ENCODE data around the gene PHF2.
"Not testable (repeated sequence)": the region's sequence is repeated elsewhere in the genome, so short reads cannot be mapped to it uniquely, and the experiment has no call there.

The PHF2 gene

DNA sequence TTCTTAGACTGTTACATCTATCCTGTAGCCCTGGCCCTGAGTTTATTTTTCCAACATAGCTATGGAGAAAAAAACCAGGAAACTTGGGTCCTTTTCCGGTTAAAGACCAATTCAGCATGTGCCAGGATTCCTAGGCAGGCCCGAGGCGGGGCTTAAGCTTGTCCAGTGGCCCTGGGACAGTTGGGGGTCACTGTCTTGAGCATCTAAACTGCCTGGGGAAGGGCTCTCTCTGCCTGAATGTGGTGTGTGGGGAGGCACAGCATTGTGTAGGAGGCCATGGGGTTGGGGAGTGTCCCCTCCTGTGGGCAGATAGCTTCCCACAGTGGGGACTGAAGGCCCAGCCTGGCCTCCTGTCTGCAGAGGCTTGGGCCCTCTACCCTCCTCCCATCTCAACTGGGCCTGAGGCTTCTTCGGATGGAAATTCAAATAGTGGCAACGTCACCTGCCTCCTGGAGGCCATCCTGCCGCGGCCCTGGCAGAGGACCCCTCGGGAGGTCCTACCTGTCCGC lies 88.8 kb downstream of the PHF2 start:
- WGBS (ENCODE audit: extremely low coverage, insufficient coverage, insufficient read length) = no CpG with 5 or more reads among the region's 9 CpGs

DNA sequence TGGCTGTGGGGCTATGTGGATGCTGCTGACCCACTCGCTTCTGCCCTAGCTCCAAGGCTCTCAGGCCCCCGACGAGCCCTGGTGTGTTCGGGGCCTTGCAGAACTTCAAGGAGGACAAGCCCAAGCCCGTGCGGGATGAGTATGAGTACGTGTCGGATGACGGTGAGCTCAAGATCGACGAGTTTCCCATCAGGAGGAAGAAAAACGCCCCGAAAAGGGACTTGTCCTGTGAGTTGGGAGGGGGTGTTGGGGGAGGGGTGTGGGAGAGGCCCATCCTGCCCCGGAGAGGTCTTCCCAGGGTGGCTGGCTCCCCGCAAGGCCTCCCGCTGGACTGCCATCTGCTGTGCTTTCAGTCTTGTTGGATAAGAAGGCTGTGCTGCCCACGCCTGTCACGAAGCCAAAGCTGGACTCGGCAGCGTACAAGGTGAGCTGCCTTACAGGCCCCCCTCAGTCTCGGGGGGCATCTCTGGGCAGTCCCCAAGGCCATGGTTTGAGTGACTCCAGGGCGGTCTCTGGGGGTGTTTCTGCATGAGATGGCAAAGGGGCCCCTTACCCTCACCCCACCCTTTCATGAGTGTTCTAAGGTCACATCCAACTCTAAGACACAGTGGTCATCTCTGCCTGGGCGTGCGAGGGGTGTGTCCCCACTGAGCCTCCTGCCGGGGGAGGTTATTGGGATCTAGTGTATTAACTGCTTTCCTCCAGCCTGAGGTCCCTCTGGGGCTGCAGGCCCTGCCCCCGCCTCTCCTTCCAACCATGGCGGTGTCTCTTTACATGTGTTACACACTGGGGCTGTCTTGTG lies 89.5 kb downstream of the PHF2 start:
- Histone ChIP-seq H3K9me3 (ENCODE audit: insufficient read depth, low read depth, low read length) (peaks cover 3% of the 10 kb centered on the region), H2AK5ac (ENCODE audit: low read length) (no peak overlapping the region), H3K4me1 (ENCODE audit: control insufficient read depth in 1 of 2, insufficient read depth in 2 of 2, low read length in 2 of 2) (no peaks in the 10 kb centered on the region), H3K9ac (ENCODE audit: low read length) (no peak overlapping the region), H4K12ac (ENCODE audit: low read depth, low read length) (no peak overlapping the region), H3K4ac (ENCODE audit: low read depth, low read length) (no peak overlapping the region), H3K18ac (ENCODE audit: low read length) (no peak overlapping the region), H3K27ac (ENCODE audit: low read depth, low read length) (no peak overlapping the region), H3K4me2 (ENCODE audit: low read length) (no peak overlapping the region), H3K14ac (ENCODE audit: low read length) (no peak overlapping the region), H2BK12ac (ENCODE audit: low read length) (no peak overlapping the region), H3K79me1 (ENCODE audit: low read length) (no peaks in the 10 kb centered on the region), H2BK120ac (ENCODE audit: insufficient read depth, low read length, poor library complexity) (no peak overlapping the region), H3K36me3 (ENCODE audit: control insufficient read depth in 1 of 2, insufficient read depth in 2 of 2, low read length in 2 of 2) (peaks cover 12 to 33% of the 10 kb centered on the region in 2 experiments), H4K91ac (ENCODE audit: low read depth, low read length) (no peak overlapping the region), H3K4me3 (ENCODE audit: low read depth, low read length) (no peak overlapping the region), H2BK5ac (ENCODE audit: low read depth, low read length, poor library complexity) (no peak overlapping the region), H3K79me2 (ENCODE audit: control insufficient read depth, insufficient read depth, low read length, poor library complexity) (no peaks in the 10 kb centered on the region), H3K27me3 (ENCODE audit: insufficient read depth, low read length) (no peaks in the 10 kb centered on the region), H2AFZ (ENCODE audit: insufficient read depth, low read length, poor library complexity) (no peak overlapping the region), H4K8ac (ENCODE audit: low read depth, low read length) (no peak overlapping the region), H3K23ac (ENCODE audit: low read length) (no peak overlapping the region)
- DNase-seq = no peak
- no CpG with 5 or more reads among the region's 27 CpGs for WGBS (ENCODE audit: extremely low coverage, insufficient coverage, insufficient read length)

More for the DNA sequence above, 88.8 kb downstream of the PHF2 start:
- Histone ChIP-seq H3K27ac (ENCODE audit: low read depth, low read length) (no peak overlapping the region), H4K91ac (ENCODE audit: low read depth, low read length) (no peak overlapping the region), H4K12ac (ENCODE audit: low read depth, low read length) (no peak overlapping the region), H3K4ac (ENCODE audit: low read depth, low read length) (no peak overlapping the region), H3K4me1 (ENCODE audit: control insufficient read depth in 1 of 2, insufficient read depth in 2 of 2, low read length in 2 of 2) (no peaks in the 10 kb centered on the region), H3K27me3 (ENCODE audit: insufficient read depth, low read length) (no peaks in the 10 kb centered on the region), H3K79me2 (ENCODE audit: control insufficient read depth, insufficient read depth, low read length, poor library complexity) (no peaks in the 10 kb centered on the region), H2AFZ (ENCODE audit: insufficient read depth, low read length, poor library complexity) (no peak overlapping the region), H3K9ac (ENCODE audit: low read length) (no peak overlapping the region), H3K18ac (ENCODE audit: low read length) (no peak overlapping the region), H3K14ac (ENCODE audit: low read length) (no peak overlapping the region), H4K8ac (ENCODE audit: low read depth, low read length) (no peak overlapping the region), H2BK5ac (ENCODE audit: low read depth, low read length, poor library complexity) (no peak overlapping the region), H3K23ac (ENCODE audit: low read length) (no peak overlapping the region), H3K4me2 (ENCODE audit: low read length) (no peak overlapping the region), H2BK120ac (ENCODE audit: insufficient read depth, low read length, poor library complexity) (no peak overlapping the region), H3K9me3 (ENCODE audit: insufficient read depth, low read depth, low read length) (no peaks in the 10 kb centered on the region), H3K79me1 (ENCODE audit: low read length) (no peaks in the 10 kb centered on the region), H2BK12ac (ENCODE audit: low read length) (no peak overlapping the region), H3K36me3 (ENCODE audit: control insufficient read depth in 1 of 2, insufficient read depth in 2 of 2, low read length in 2 of 2) (peaks cover 12 to 36% of the 10 kb centered on the region in 2 experiments), H3K4me3 (ENCODE audit: low read depth, low read length) (no peak overlapping the region), H2AK5ac (ENCODE audit: low read length) (no peak overlapping the region)
- DNase-seq = no peak

GRCh38 chr9:93666439-93666784 lies 90.0 kb downstream of the PHF2 start:
- not testable (repeated sequence) for H2BK5ac ChIP-seq (ENCODE audit: low read depth, low read length, poor library complexity); H3K4me3 ChIP-seq (ENCODE audit: low read depth, low read length); H3K79me2 ChIP-seq (ENCODE audit: control insufficient read depth, insufficient read depth, low read length, poor library complexity); H2BK12ac ChIP-seq (ENCODE audit: low read length); H3K23ac ChIP-seq (ENCODE audit: low read length); H3K79me1 ChIP-seq (ENCODE audit: low read length); H3K4ac ChIP-seq (ENCODE audit: low read depth, low read length); H3K14ac ChIP-seq (ENCODE audit: low read length); H3K27me3 ChIP-seq (ENCODE audit: insufficient read depth, low read length); H3K18ac ChIP-seq (ENCODE audit: low read length); H3K9me3 ChIP-seq (ENCODE audit: insufficient read depth, low read depth, low read length); H2AK5ac ChIP-seq (ENCODE audit: low read length); DNase-seq; H2AFZ ChIP-seq (ENCODE audit: insufficient read depth, low read length, poor library complexity); H3K27ac ChIP-seq (ENCODE audit: low read depth, low read length); H3K4me2 ChIP-seq (ENCODE audit: low read length); H2BK120ac ChIP-seq (ENCODE audit: insufficient read depth, low read length, poor library complexity); H3K4me1 ChIP-seq (ENCODE audit: control insufficient read depth in 1 of 2, insufficient read depth in 2 of 2, low read length in 2 of 2); H4K12ac ChIP-seq (ENCODE audit: low read depth, low read length); H4K8ac ChIP-seq (ENCODE audit: low read depth, low read length); H4K91ac ChIP-seq (ENCODE audit: low read depth, low read length); H3K9ac ChIP-seq (ENCODE audit: low read length)
- no CpG with 5 or more reads among the region's 6 CpGs for WGBS (ENCODE audit: extremely low coverage, insufficient coverage, insufficient read length)
- H3K36me3 ChIP-seq (ENCODE audit: control insufficient read depth in 1 of 2, insufficient read depth in 2 of 2, low read length in 2 of 2) = peaks cover 12 to 33% of the 10 kb centered on the region in 2 experiments

DNA sequence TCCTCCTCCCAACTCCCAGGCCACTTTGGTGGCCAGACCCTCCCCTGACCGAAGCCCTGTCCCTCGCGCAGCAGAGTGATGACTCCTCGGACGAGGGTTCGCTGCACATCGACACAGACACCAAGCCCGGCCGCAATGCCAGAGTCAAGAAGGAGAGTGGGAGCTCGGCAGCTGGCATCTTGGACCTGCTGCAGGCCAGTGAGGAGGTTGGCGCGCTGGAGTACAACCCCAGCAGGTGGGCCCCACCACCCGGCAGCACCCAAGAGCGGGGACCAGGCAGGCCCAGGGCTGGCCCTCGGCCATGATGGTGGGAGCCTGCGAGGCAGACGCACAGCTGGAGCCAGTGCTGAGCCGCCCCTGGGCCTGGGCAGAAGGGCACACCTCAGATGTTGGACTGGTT lies 90.6 kb downstream of the PHF2 start:
- Histone ChIP-seq H3K18ac (ENCODE audit: low read length) (no peak overlapping the region), H3K36me3 (ENCODE audit: control insufficient read depth in 1 of 2, insufficient read depth in 2 of 2, low read length in 2 of 2) (peaks cover 12 to 33% of the 10 kb centered on the region in 2 experiments), H3K4me1 (ENCODE audit: control insufficient read depth in 1 of 2, insufficient read depth in 2 of 2, low read length in 2 of 2) (no peaks in the 10 kb centered on the region), H2AFZ (ENCODE audit: insufficient read depth, low read length, poor library complexity) (no peak overlapping the region), H3K79me1 (ENCODE audit: low read length) (no peaks in the 10 kb centered on the region), H2AK5ac (ENCODE audit: low read length) (no peak overlapping the region), H4K8ac (ENCODE audit: low read depth, low read length) (no peak overlapping the region), H3K23ac (ENCODE audit: low read length) (no peak overlapping the region), H4K91ac (ENCODE audit: low read depth, low read length) (no peak overlapping the region), H2BK5ac (ENCODE audit: low read depth, low read length, poor library complexity) (no peak overlapping the region), H3K4me3 (ENCODE audit: low read depth, low read length) (no peak overlapping the region), H3K14ac (ENCODE audit: low read length) (no peak overlapping the region), H3K4ac (ENCODE audit: low read depth, low read length) (no peak overlapping the region), H4K12ac (ENCODE audit: low read depth, low read length) (no peak overlapping the region), H3K79me2 (ENCODE audit: control insufficient read depth, insufficient read depth, low read length, poor library complexity) (no peaks in the 10 kb centered on the region), H3K27me3 (ENCODE audit: insufficient read depth, low read length) (no peaks in the 10 kb centered on the region), H2BK12ac (ENCODE audit: low read length) (no peak overlapping the region), H3K9me3 (ENCODE audit: insufficient read depth, low read depth, low read length) (peaks cover 5% of the 10 kb centered on the region), H2BK120ac (ENCODE audit: insufficient read depth, low read length, poor library complexity) (no peak overlapping the region), H3K9ac (ENCODE audit: low read length) (no peak overlapping the region), H3K27ac (ENCODE audit: low read depth, low read length) (no peak overlapping the region), H3K4me2 (ENCODE audit: low read length) (no peak overlapping the region)
- no peak for DNase-seq
- no CpG with 5 or more reads among the region's 18 CpGs for WGBS (ENCODE audit: extremely low coverage, insufficient coverage, insufficient read length)
